Colonic mucosa (tissue), 4 donors: Measurements from ENCODE around the gene SPC24. TPM values are rescaled to one million over a fixed set of nuclear protein-coding genes. Genes with fewer than 3 reads are reported as not detected.
A peak's percentile ranks its signal among the peaks of the same experiment; 100 is the strongest.
"Not testable (repeated sequence)": the region's sequence is repeated elsewhere in the genome, so short reads cannot be mapped to it uniquely, and the experiment has no call there.

ENCODE experiments used
- DNase-seq: peaks from one replicate; pipeline ENCODE4 v3.0.0-alpha.2; 2020
- H3K27ac ChIP-seq: fragments of 200-600 bp; one replicate; pipeline ENCODE4 v1.8.0; 2021
- H3K27me3 ChIP-seq: fragments of 200-600 bp; one replicate; pipeline ENCODE4 v1.8.0; 2021
- H3K36me3 ChIP-seq: fragments of 200-600 bp; one replicate; pipeline ENCODE4 v1.8.0; 2021
- H3K4me1 ChIP-seq: fragments of 200-600 bp; one replicate; pipeline ENCODE4 v1.8.0; 2021; ENCODE audit warnings: mild to moderate bottlenecking
- H3K4me3 ChIP-seq: fragments of 200-600 bp; one replicate; pipeline ENCODE4 v1.8.0; 2021
- H3K9ac ChIP-seq, 2 donors: one replicate each; pipeline ENCODE4 v1.7.0; 2013; ENCODE audit warnings: control low read depth in 2 of 2, low read depth in 2 of 2, low read length in 2 of 2
- H3K9me3 ChIP-seq: fragments of 200-600 bp; one replicate; pipeline ENCODE4 v1.8.0; 2021
- CTCF ChIP-seq: fragments of 200-600 bp; IDR thresholded peaks from one replicate; pipeline ENCODE4 v1.8.0; 2022; ENCODE audit warnings: antibody characterized with exemption, mild to moderate bottlenecking
- intact Hi-C: fragments of 100-400 bp; cut with DNase I; formaldehyde crosslinking; loops from one replicate; pipeline ENCODE4 v1.14.1; 2022
- total RNA-seq, 2 donors: library from RNA; stranded (reverse); fragmentation: NEBNext Ultra II Directional in 1 of 2; extraction: Animal tissue kit (Norgen Biotek cat#: 25700) in 1 of 2; gene quantifications; one replicate each; pipeline ENCODE4 v1.2.1, GENCODE V29; 2021
- donor health status: healthy.
- donor health status: DM: no; HTN: no; CAD: no.
- donor health status: DM: no; HTN: no; CAD: no.

SPC24 gene
- total RNA-seq, 2 donors from 2014 or later = 9.4 to 47.6 TPM

- Histone ChIP-seq H3K27me3 (no peaks in the 10 kb centered on the region), H3K36me3 (no peaks in the 10 kb centered on the region), H3K27ac (peak overlapping the region; percentile 11), H3K9me3 (no peaks in the 10 kb centered on the region), H3K4me1 (no peaks in the 10 kb centered on the region), H3K4me3 (no peak overlapping the region), H3K9ac (no peak overlapping the region)
- no peak for TF ChIP-seq CTCF
- no peak for DNase-seq
- intact Hi-C loops = no loop called here
Observed at GRCh38 chr19:11190501-11190900, 34.9 kb upstream of the SPC24 start.

GRCh38 chr19:11187441-11187840 lies 31.9 kb upstream of the SPC24 start:
- no peaks in the 10 kb centered on the region for H3K27me3 ChIP-seq
- no peak overlapping the region for H3K27ac ChIP-seq
- no peak for DNase-seq
- no peak for TF ChIP-seq CTCF
- H3K4me3 ChIP-seq = no peak overlapping the region
- intact Hi-C loops = no loop called here
- H3K9me3 ChIP-seq = no peaks in the 10 kb centered on the region
- no peaks in the 10 kb centered on the region for H3K36me3 ChIP-seq
- no peaks in the 10 kb centered on the region for H3K4me1 ChIP-seq
- H3K9ac ChIP-seq = no peak overlapping the region

GRCh38 chr19:11182994-11183393 lies 27.4 kb upstream of the SPC24 start:
- no peak overlapping the region for H3K4me3 ChIP-seq
- H3K9me3 ChIP-seq = no peaks in the 10 kb centered on the region
- intact Hi-C loops = no loop called here
- H3K27me3 ChIP-seq = no peaks in the 10 kb centered on the region
- no peak overlapping the region for H3K9ac ChIP-seq
- peaks cover 7% of the 10 kb centered on the region for H3K4me1 ChIP-seq
- TF ChIP-seq CTCF = no peak
- no peak overlapping the region for H3K27ac ChIP-seq
- H3K36me3 ChIP-seq = no peaks in the 10 kb centered on the region
- no peak for DNase-seq

GRCh38 chr19:11181488-11181887 lies 25.9 kb upstream of the SPC24 start:
- Histone ChIP-seq H3K4me3 (no peak overlapping the region), H3K36me3 (no peaks in the 10 kb centered on the region), H3K9ac (no peak overlapping the region), H3K4me1 (peaks cover 7% of the 10 kb centered on the region), H3K9me3 (no peaks in the 10 kb centered on the region), H3K27me3 (no peaks in the 10 kb centered on the region), H3K27ac (no peak overlapping the region)
- intact Hi-C loops = no loop called here
- TF ChIP-seq CTCF = no peak
- no peak for DNase-seq

- H3K4me3 ChIP-seq, DNase-seq, H3K9ac ChIP-seq, intact Hi-C loops, H3K27me3 ChIP-seq, H3K4me1 ChIP-seq, H3K27ac ChIP-seq, H3K36me3 ChIP-seq, H3K9me3 ChIP-seq: not testable (repeated sequence)
Observed at GRCh38 chr19:11180975-11181374, 25.4 kb upstream of the SPC24 start.

GRCh38 chr19:11180346-11180745 lies 24.8 kb upstream of the SPC24 start:
- Histone ChIP-seq H3K4me1 (peaks cover 7% of the 10 kb centered on the region), H3K4me3 (no peak overlapping the region), H3K27ac (peak overlapping the region; percentile 47), H3K9me3 (no peaks in the 10 kb centered on the region), H3K27me3 (no peaks in the 10 kb centered on the region), H3K36me3 (no peaks in the 10 kb centered on the region), H3K9ac (peak overlapping the region in 1 of 2 donors; percentile 34)
- no peak for TF ChIP-seq CTCF
- intact Hi-C loops = no loop called here
- no peak for DNase-seq
